ENCODE data around the gene TMEM130. TPM values are rescaled to one million over a fixed set of nuclear protein-coding genes. Genes with fewer than 3 reads are reported as not detected.
A peak's percentile ranks its signal among the peaks of the same experiment; 100 is the strongest.

Gene TMEM130, protein sequence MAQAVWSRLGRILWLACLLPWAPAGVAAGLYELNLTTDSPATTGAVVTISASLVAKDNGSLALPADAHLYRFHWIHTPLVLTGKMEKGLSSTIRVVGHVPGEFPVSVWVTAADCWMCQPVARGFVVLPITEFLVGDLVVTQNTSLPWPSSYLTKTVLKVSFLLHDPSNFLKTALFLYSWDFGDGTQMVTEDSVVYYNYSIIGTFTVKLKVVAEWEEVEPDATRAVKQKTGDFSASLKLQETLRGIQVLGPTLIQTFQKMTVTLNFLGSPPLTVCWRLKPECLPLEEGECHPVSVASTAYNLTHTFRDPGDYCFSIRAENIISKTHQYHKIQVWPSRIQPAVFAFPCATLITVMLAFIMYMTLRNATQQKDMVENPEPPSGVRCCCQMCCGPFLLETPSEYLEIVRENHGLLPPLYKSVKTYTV
- total RNA-seq (not detected), polyA plus RNA-seq (not detected), total RNA-seq (0 to 0.26 (median 0) reads per million in 6 experiments)

DNA sequence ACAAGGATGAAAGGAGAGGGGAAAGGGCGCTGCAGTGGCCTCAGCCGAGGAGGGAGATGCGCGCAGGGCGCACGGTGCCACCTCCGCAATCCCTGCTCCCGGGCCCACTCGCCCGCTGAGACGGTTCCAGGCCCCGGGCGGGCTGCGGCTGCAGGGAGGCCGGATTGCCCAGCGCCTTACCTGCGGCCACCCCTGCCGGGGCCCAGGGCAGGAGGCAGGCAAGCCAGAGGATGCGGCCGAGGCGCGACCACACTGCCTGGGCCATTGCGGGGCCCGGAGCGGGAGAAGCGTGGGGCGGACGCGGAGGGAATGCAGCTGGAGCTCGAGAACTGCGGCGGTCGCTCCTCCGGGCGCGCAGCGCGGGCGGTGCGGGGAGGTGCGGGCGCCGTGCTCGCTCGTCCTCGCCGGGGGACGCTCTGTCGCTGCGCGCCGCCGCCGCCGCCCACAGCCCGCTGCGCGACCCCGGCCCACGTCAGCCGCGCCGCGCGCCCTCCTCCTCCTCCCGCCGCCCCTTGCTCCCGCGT is at the start of gene TMEM130:
Gene TMEM130 (minus strand): TSS at position 418 of the 524 bp plus-strand sequence. CDS start 153 bp downstream, at position 265.
- Mint-ChIP-seq H3K9me3 (no peaks in the 10 kb centered on the region), H3K36me3 (no peaks in the 10 kb centered on the region), H3K27ac (peak within 1 kb of the TSS in 2 of 10 donors; percentile 9 to 43), H3K4me3 (peak within 1 kb of the TSS; percentile 72 to 83 (median 78)), H3K27me3 (peaks cover 0 to 33% (median 8%) of the 10 kb centered on the region in 5 donors), H3K4me1 (peaks cover 0 to 10% (median 4%) of the 10 kb centered on the region in 4 donors)
- DNase-seq: no peak
- ATAC-seq: peak in 1 of 2 donors; percentile 47
- POLR2A ChIA-PET: no interaction called here

- H3K4me1 Mint-ChIP-seq: peaks cover 0 to 2% (median under 1%) of the 10 kb centered on the region in 4 donors
- H3K27me3 Mint-ChIP-seq: no peaks in the 10 kb centered on the region
- DNase-seq (no peak), ATAC-seq (no peak)
- H3K36me3 Mint-ChIP-seq: peaks cover 2 to 93% (median 23%) of the 10 kb centered on the region in 3 donors
- POLR2A ChIA-PET: no interaction called here
- H3K9me3 Mint-ChIP-seq: no peaks in the 10 kb centered on the region
- no peak overlapping the region for H3K4me3 Mint-ChIP-seq
- no peak overlapping the region for H3K27ac Mint-ChIP-seq
These were observed 47.5 kb upstream of the TMEM130 start for GRCh38 chr7:98917331-98917730.

- Mint-ChIP-seq H3K36me3 (peaks cover 6 to 94% (median 18%) of the 10 kb centered on the region in 3 donors), H3K9me3 (no peaks in the 10 kb centered on the region), H3K4me1 (no peaks in the 10 kb centered on the region), H3K27ac (peak overlapping the region in 2 of 10 donors; percentile 29 to 31), H3K27me3 (no peaks in the 10 kb centered on the region), H3K4me3 (no peak overlapping the region)
- POLR2A ChIA-PET: no interaction called here
- ATAC-seq (no peak), DNase-seq (no peak)
These were observed 43.8 kb upstream of the TMEM130 start for GRCh38 chr7:98913612-98914011.

DNA sequence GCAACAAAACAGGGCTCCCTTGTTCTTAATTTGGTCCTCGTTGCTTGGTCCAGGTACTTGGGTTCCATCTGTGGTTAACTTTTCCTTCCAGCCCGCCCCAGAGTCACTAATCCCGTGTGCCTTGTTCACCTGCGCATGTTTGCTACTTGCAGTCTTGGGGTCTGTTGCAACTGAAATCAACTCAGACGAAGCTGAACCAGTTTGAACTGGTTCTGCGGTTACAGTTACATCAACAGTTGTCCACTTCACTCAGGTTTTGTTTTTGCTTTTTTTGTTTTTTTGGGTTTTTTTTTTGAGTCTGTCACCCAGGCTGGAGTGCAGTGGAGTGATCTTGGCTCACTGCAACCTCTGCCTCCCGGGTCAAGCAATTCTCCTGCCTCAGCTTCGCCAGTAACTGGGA is 43.2 kb upstream of the TMEM130 start:
- Mint-ChIP-seq H3K4me3 (no peak overlapping the region), H3K9me3 (no peaks in the 10 kb centered on the region), H3K27me3 (no peaks in the 10 kb centered on the region), H3K36me3 (peaks cover 6 to 94% (median 17%) of the 10 kb centered on the region in 3 donors), H3K27ac (peak overlapping the region in 2 of 10 donors; percentile 5 to 31), H3K4me1 (peaks cover 0 to 1% (median 0%) of the 10 kb centered on the region in 4 donors)
- ATAC-seq (no peak), DNase-seq (no peak)
- POLR2A ChIA-PET: interaction anchor here (0.6 kb wide), 2 partner anchors 12 to 34 kb away, joined by 3 to 5 read pairs; no protein-coding TSS in a partner anchor

DNA sequence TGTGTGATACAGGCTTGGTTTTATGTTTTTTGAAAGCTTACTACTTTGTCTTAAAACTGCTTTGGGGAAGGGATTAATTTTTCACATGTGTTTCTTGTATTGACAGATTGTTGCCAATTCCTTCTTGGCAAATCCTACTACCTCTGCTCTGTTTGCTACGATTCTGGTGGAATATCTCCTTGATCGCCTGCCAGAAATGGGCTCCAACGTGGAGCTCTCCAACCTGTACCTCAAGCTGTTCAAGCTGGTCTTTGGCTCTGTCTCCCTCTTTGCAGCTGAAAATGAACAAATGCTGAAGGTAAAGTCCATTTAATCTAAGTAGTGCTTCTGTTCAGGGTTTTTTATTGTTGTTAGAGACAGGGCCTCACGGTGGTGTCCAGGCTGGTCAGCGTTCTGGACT is 42.1 kb upstream of the TMEM130 start:
- POLR2A ChIA-PET: no interaction called here
- H3K27me3 Mint-ChIP-seq: no peaks in the 10 kb centered on the region
- H3K4me3 Mint-ChIP-seq: no peak overlapping the region
- peaks cover 6 to 92% (median 21%) of the 10 kb centered on the region in 3 donors for H3K36me3 Mint-ChIP-seq
- DNase-seq (no peak), ATAC-seq (no peak)
- peaks cover 0 to 5% (median 0%) of the 10 kb centered on the region in 4 donors for H3K4me1 Mint-ChIP-seq
- no peaks in the 10 kb centered on the region for H3K9me3 Mint-ChIP-seq
- H3K27ac Mint-ChIP-seq: peak overlapping the region in 4 of 10 donors; percentile 43 to 67 (median 52)

GRCh38 chr7:98910427-98910826 is 40.6 kb upstream of the TMEM130 start:
- ATAC-seq (no peak), DNase-seq (no peak)
- H3K27me3 Mint-ChIP-seq: no peaks in the 10 kb centered on the region
- peaks cover 0 to 5% (median 0%) of the 10 kb centered on the region in 4 donors for H3K4me1 Mint-ChIP-seq
- H3K27ac Mint-ChIP-seq: peak overlapping the region in 1 of 10 donors; percentile 33
- H3K36me3 Mint-ChIP-seq: peaks cover 9 to 90% (median 23%) of the 10 kb centered on the region in 3 donors
- POLR2A ChIA-PET: no interaction called here
- no peak overlapping the region for H3K4me3 Mint-ChIP-seq
- no peaks in the 10 kb centered on the region for H3K9me3 Mint-ChIP-seq

DNA sequence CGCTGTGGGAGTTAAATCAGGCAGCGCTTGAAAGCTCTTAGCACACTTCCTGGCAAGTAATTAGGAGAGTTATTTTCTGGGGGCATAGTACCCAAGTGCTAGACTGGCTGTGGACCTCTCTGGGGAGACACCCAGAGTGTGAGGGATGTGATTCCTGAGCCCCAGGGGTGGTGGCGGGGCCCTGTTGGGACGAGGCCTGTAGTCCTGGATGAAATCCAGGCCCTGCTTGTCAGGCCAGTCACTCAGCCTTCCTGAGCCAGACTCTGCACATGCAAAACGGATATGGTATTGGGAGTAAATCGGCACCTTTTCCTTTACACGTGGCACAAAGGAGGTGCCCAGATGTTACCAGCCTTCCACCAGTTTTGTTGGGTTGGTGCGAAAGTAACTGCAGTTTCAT is 39.7 kb upstream of the TMEM130 start:
- Mint-ChIP-seq H3K4me1 (peaks cover 0 to 5% (median 0%) of the 10 kb centered on the region in 4 donors), H3K9me3 (no peaks in the 10 kb centered on the region), H3K27me3 (no peaks in the 10 kb centered on the region), H3K4me3 (no peak overlapping the region), H3K27ac (peak overlapping the region in 1 of 10 donors; percentile 49), H3K36me3 (peaks cover 9 to 94% (median 29%) of the 10 kb centered on the region in 3 donors)
- DNase-seq (no peak), ATAC-seq (no peak)
- POLR2A ChIA-PET: no interaction called here

DNA sequence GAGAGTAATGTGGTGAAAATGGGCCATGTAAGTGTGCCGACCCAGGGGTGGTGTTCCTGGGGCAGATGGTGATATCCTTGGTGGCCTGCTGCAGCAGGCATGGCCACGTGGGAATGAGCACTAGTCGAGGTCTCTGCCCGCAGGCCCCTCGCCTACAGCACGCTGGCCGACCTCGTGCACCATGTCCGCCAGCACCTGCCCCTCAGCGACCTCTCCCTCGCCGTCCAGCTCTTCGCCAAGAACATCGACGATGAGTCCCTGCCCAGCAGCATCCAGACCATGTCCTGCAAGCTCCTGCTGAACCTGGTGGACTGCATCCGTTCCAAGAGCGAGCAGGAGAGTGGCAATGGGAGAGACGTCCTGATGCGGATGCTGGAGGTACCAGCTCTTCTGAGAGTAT is 38.8 kb upstream of the TMEM130 start:
- H3K36me3 Mint-ChIP-seq: peaks cover 10 to 93% (median 29%) of the 10 kb centered on the region in 3 donors
- no peak for ATAC-seq
- H3K27ac Mint-ChIP-seq: peak overlapping the region in 1 of 10 donors; percentile 11
- DNase-seq: no peak
- H3K27me3 Mint-ChIP-seq: no peaks in the 10 kb centered on the region
- POLR2A ChIA-PET: no interaction called here
- H3K9me3 Mint-ChIP-seq: no peaks in the 10 kb centered on the region
- H3K4me1 Mint-ChIP-seq: peaks cover 0 to 5% (median 0%) of the 10 kb centered on the region in 4 donors
- H3K4me3 Mint-ChIP-seq: no peak overlapping the region

DNA sequence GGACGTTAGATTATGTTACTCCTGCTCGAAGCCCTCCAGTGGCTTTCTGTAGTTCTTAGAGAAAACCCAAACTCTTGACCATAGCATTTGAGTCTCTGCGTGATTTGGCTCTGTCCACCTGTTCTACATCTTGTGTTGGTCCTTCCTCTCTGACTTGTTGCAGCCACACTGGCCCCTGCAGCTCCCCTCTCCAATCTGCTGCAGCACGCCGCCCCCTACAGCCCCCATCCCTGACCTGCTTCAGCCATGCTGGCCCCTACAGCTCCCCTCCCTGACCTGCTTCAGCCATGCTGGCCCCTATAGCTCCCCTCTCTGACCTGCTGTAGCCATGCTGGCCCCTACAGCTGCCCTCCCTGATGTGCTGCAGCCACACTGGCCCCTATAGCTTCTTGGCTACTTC is 37.8 kb upstream of the TMEM130 start:
- H3K27ac Mint-ChIP-seq: peak overlapping the region in 3 of 10 donors; percentile 25 to 78 (median 74)

GRCh38 chr7:98903246-98903645 is 33.4 kb upstream of the TMEM130 start:
- no peak for ATAC-seq
- H3K4me1 Mint-ChIP-seq: peaks cover 0 to 10% (median under 1%) of the 10 kb centered on the region in 4 donors
- POLR2A ChIA-PET: no interaction called here

More for the DNA sequence above, 37.8 kb upstream of the TMEM130 start:
- Mint-ChIP-seq H3K9me3 (no peaks in the 10 kb centered on the region), H3K36me3 (peaks cover 14 to 92% (median 29%) of the 10 kb centered on the region in 3 donors), H3K4me3 (no peak overlapping the region), H3K4me1 (peaks cover 0 to 7% (median 0%) of the 10 kb centered on the region in 4 donors), H3K27me3 (no peaks in the 10 kb centered on the region)
- DNase-seq (no peak), ATAC-seq (no peak)
- POLR2A ChIA-PET: no interaction called here

GRCh38 chr7:98902523-98902922 is 32.7 kb upstream of the TMEM130 start:
- peaks cover 0 to 6% (median under 1%) of the 10 kb centered on the region in 4 donors for H3K4me1 Mint-ChIP-seq
- POLR2A ChIA-PET: no interaction called here
- H3K27me3 Mint-ChIP-seq: no peaks in the 10 kb centered on the region
- peaks cover 13 to 93% (median 18%) of the 10 kb centered on the region in 3 donors for H3K36me3 Mint-ChIP-seq
- DNase-seq (no peak), ATAC-seq (no peak)
- H3K4me3 Mint-ChIP-seq: no peak overlapping the region
- no peaks in the 10 kb centered on the region for H3K9me3 Mint-ChIP-seq
- no peak overlapping the region for H3K27ac Mint-ChIP-seq

More at GRCh38 chr7:98903246-98903645, 33.4 kb upstream of the TMEM130 start:
- no peaks in the 10 kb centered on the region for H3K27me3 Mint-ChIP-seq
- peaks cover 13 to 93% (median 18%) of the 10 kb centered on the region in 3 donors for H3K36me3 Mint-ChIP-seq
- peak overlapping the region in 2 of 10 donors; percentile 10 to 49 for H3K27ac Mint-ChIP-seq
- no peaks in the 10 kb centered on the region for H3K9me3 Mint-ChIP-seq
- no peak for DNase-seq
- no peak overlapping the region for H3K4me3 Mint-ChIP-seq

- POLR2A ChIA-PET: no interaction called here
- Mint-ChIP-seq H3K36me3 (peaks cover 12 to 97% (median 25%) of the 10 kb centered on the region in 3 donors), H3K4me1 (peaks cover 0 to 6% (median under 1%) of the 10 kb centered on the region in 4 donors), H3K27me3 (no peaks in the 10 kb centered on the region), H3K4me3 (no peak overlapping the region), H3K27ac (peak overlapping the region in 1 of 10 donors; percentile 2), H3K9me3 (no peaks in the 10 kb centered on the region)
- DNase-seq (no peak), ATAC-seq (no peak)
These were observed 31.0 kb upstream of the TMEM130 start for GRCh38 chr7:98900815-98901214.

GRCh38 chr7:98899816-98900215 is 30.0 kb upstream of the TMEM130 start:
- no peak overlapping the region for H3K4me3 Mint-ChIP-seq
- DNase-seq (no peak), ATAC-seq (no peak)
- no peaks in the 10 kb centered on the region for H3K27me3 Mint-ChIP-seq
- peaks cover 0 to 6% (median 2%) of the 10 kb centered on the region in 4 donors for H3K4me1 Mint-ChIP-seq
- H3K27ac Mint-ChIP-seq: no peak overlapping the region
- POLR2A ChIA-PET: no interaction called here
- H3K9me3 Mint-ChIP-seq: no peaks in the 10 kb centered on the region
- peaks cover 14 to 97% (median 28%) of the 10 kb centered on the region in 3 donors for H3K36me3 Mint-ChIP-seq
